SW480 (cell line): ENCODE results near the gene TIMM44.

Experiments used
- DNase-seq: peaks from one replicate; pipeline ENCODE4 v3.0.0-alpha.2; 2016; ENCODE audit warnings: low spot score

The TIMM44 gene

GRCh38 chr19:7914099-7914498 lies 29.4 kb downstream of the TIMM44 start:
- no peak for DNase-seq

GRCh38 chr19:7913652-7914051 lies 29.8 kb downstream of the TIMM44 start:
- DNase-seq: no peak

GRCh38 chr19:7912697-7913564 lies 30.5 kb downstream of the TIMM44 start:
- no peak for DNase-seq

GRCh38 chr19:7912144-7912696 lies 31.2 kb downstream of the TIMM44 start:
- no peak for DNase-seq

- DNase-seq: no peak
These were observed 31.8 kb downstream of the TIMM44 start for GRCh38 chr19:7911508-7912143.

- DNase-seq: no peak
These were observed 32.9 kb downstream of the TIMM44 start for GRCh38 chr19:7910321-7911161.

GRCh38 chr19:7909471-7910067 lies 33.9 kb downstream of the TIMM44 start:
- no peak for DNase-seq

- DNase-seq: no peak
These were observed 34.6 kb downstream of the TIMM44 start for GRCh38 chr19:7908742-7909461.

GRCh38 chr19:7908078-7908699 lies 35.3 kb downstream of the TIMM44 start:
- no peak for DNase-seq

- DNase-seq: no peak
These were observed 35.9 kb downstream of the TIMM44 start for GRCh38 chr19:7907544-7907943.

GRCh38 chr19:7907122-7907521 lies 36.3 kb downstream of the TIMM44 start:
- no peak for DNase-seq

- DNase-seq: no peak
These were observed 37.6 kb downstream of the TIMM44 start for GRCh38 chr19:7905859-7906258.

- DNase-seq: no peak
These were observed 38.2 kb downstream of the TIMM44 start for GRCh38 chr19:7905268-7905667.

- DNase-seq: no peak
These were observed 39.1 kb downstream of the TIMM44 start for GRCh38 chr19:7904074-7905020.

GRCh38 chr19:7903244-7904073 lies 40.0 kb downstream of the TIMM44 start, which contains the start of gene MAP2K7:
TSS of gene MAP2K7 (plus strand) at chr19:7903877. CDS start at chr19:7903945, 68 bp downstream.
- DNase-seq: peak; percentile 98

- peak; percentile 36 for DNase-seq
These were observed 40.6 kb downstream of the TIMM44 start for GRCh38 chr19:7902796-7903243.

- no peak for DNase-seq
These were observed 42.1 kb downstream of the TIMM44 start for GRCh38 chr19:7901337-7901736.

- DNase-seq: peak; percentile 25
These were observed 42.5 kb downstream of the TIMM44 start for GRCh38 chr19:7900931-7901330.
